AG08395 (cell line): Measurements from ENCODE around the gene AR.
"Not testable (repeated sequence)": the region's sequence is repeated elsewhere in the genome, so short reads cannot be mapped to it uniquely, and the experiment has no call there.

Experiments used
- DNase-seq: peaks from one replicate; pipeline ENCODE4 v3.0.0; 2012; ENCODE audit warnings: mixed read lengths, low spot score

The AR gene

DNA sequence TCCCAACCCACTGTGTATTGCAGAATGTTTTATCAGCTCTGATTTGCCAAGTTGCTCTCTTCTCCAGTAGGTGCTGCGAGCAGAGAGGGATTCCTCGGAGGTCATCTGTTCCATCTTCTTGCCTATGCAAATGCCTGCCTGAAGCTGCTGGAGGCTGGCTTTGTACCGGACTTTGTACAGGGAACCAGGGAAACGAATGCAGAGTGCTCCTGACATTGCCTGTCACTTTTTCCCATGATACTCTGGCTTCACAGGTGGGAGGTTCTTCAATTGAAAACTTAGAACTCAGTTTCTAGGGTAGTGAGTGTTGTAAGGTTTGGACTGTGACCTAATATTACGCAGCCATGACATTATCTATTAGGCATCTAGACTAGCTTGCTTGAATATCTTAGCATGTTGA lies 24.9 kb downstream of the AR start:
- no peak for DNase-seq

DNA sequence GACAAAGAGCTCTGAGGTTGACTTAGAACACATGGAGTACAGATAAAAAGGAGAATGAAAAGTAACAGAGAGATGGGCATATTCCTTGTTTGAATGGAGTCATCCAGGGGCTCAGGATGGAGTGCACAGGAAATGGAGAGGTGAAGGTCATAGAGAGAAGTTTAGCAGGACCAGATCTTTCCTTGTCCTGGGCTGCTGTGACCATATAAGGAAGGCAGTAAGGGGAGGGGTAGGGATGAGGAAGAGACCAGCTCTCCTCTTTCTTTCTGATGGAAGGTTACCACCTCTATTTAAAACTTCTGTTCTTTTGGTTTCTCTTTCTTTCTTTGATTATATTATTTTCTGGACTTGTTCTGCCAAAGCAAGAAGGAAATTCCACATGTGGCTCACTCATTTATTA lies 27.0 kb downstream of the AR start:
- no peak for DNase-seq

- no peak for DNase-seq
These were observed 30.9 kb downstream of the AR start for GRCh38 chrX:67574696-67575095.

DNA sequence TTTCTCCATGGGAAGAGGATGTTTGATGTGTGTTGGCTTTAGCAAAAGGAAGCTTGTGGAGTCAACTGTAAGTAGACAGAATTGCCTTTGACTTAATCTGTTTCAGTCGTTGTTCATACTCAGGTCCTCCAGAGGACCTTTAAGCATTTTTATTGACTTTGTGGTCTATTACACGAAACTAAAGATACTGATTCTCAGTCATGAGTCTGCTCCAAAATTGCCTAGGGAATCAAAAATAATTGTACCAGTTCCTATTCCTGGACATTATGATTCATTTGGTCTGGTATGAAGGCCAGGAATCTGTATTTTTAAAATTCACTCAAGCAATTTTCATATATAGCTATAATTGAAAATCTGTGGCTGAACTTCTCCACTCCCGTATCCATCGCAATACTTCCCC lies 38.6 kb downstream of the AR start:
- DNase-seq, result no peak

GRCh38 chrX:67583171-67583570 lies 39.4 kb downstream of the AR start:
- no peak for DNase-seq

DNA sequence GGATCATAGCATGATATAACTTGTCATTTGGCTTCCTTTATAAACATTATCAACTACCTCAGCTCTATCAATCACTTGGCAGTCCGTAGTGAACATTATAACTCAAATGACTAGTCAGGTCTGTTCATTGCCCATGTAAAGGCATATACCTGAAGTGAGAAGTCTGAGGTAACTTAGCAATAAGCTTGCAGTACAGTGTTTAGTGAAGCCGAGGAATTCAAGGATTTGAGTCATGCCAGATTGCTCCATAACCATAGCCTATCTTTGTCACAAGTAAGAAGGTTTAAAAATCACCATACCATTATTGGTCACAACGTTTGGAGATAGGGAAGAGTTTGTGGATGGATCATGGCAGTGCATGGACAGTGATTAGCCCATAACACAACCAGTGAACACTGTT lies 41.6 kb downstream of the AR start:
- DNase-seq, result no peak

DNA sequence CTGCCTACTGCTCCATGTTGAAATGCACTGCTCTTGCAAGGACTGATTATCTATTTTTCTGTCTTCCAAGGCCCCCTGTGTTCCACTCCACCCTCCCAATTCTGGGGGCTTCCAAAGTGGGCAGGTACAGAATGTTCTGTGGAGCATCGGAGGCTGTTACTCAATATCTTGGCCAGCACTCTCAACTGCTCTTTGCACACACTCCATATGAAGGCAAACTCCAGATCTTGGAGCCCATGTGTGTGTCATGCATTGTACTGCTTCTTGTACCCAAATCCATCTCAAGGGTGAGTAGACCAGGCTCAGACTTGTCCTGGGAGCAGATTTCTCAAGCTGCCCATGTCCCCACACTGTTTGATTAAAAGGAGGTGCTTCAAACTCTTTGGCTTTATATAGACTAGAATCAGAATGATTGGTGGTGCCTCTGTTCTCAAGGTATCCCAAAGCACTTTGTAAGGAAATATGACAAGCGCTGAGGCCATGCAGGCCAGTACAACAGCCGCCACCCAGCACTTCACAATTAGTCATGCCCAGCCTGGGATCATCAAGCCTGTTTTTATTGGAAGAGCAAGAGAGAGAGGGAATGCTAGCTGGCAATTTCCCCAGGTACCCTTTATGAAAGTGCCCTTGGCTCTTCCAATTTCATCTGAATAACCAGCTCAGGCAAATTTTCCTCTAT lies 44.3 kb downstream of the AR start:
- DNase-seq, result no peak

DNA sequence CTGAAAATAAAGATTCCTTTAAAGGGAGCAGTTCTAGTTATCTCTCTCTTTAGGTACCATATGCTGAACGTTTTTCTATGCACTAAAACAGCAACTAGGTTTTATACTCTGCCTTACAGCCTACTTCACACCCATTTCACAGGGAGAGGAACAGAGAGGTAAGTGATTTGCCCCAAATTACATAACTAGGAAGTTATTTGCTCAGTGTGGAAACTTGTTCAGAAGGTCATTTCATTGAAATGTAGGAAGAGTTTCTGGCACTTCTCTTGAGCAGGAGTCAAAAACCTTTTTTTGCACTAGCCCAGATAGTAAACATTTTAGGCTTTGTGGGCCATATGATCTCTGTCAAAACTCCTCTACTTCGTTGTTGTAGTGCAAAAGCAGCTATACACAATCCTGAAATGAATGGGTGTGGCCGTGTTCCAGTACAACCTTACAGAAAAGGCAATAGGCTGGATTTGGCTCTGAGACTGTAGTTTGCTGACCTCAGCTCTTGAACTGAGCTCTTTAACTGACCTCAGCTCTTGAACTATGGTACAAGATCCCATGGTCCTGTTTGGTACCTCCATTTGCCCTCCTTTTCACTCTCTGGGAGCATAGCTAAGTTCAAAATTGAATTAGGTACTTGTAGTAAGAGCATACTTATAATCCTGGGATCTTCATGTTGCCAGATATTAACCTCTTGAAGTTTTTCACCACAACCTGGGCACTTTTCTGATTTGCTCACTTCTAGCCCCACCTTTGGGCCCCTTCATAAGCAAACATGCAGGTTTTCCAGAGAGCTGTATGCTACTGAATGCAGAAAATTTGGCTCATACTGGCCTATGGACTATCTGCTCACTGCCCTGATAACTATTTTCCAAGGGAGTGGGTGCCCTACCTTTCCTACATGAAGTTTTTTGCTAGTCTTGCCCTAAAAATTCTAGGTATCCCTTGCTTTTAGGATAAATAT lies 53.3 kb downstream of the AR start:
- DNase-seq, result no peak

- DNase-seq, result no peak
These were observed 55.7 kb downstream of the AR start for GRCh38 chrX:67599532-67599931.

- peak; percentile 4 for DNase-seq
These were observed 58.0 kb downstream of the AR start for GRCh38 chrX:67601771-67602170.

DNA sequence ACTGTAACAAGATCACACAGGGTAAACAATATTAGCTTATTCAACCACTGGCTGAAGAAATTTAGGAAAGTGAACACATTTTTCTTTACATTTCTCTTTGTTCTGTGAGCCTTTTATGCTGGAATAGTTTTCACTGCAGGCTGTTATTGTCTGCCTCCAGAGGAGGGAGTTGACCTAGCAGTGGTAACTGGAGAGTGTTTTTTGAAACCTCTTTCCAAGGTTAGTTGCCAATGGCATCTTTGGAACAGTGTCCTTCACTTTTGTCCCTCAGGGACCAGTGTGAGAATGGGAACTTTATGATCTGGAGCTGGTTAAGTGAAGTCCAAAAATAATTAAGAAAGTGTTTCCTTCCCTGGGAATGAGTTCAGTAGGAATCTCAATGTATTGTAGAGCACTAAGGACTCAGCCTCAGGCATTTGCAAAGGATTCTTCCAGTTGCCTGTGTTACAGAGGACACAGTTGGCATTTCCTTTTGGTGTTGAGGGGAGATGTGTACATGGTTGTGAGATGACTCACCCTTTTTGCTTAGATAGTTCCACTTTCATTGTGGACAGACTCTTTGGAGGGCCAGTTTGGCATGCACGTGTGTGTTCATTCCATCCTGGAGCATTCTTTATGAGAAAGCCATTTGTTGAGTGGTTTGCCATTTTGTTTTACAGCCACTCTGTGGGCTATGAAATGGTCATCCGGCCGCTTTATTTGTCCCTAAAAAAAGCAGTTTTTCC lies 61.3 kb downstream of the AR start:
- DNase-seq, result peak; percentile 63

DNA sequence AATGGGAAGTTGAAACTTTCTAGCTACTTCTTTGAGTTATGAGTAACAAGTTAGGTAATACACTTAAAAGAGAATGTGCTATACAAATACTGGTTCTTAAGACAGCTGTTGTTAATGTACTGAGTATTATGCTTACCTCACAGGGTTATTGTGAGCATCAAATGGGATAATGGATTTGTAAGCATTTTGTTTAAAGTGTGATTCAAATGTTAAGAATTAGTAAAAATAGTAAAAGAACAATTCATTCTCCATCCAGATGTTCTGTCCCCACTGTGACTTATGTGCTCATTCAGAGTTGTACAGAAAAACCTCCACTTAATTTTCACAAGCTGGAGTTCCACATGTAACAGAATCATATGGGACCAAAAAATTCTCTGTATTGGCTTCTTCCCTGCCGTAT lies 63.6 kb downstream of the AR start:
- DNase-seq, result peak; percentile 11

DNA sequence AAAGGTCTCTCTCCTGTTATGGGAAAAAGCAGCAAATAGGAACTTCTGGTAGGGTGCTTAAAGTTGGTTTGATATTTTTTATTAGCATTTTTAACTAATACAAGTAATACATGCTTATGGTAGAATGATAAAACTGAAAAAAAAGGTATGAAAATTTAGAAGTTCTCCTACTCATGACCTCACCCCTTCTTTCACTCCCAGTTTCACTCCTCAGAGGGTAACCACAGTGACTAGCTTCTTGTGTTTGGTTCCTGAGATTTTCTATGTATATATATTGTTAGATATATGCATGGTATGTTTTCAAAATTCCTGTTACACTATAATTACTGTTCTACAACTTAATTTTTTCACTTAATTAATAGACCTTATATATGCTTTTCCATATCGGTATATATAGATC lies 66.5 kb downstream of the AR start:
- no peak for DNase-seq

DNA sequence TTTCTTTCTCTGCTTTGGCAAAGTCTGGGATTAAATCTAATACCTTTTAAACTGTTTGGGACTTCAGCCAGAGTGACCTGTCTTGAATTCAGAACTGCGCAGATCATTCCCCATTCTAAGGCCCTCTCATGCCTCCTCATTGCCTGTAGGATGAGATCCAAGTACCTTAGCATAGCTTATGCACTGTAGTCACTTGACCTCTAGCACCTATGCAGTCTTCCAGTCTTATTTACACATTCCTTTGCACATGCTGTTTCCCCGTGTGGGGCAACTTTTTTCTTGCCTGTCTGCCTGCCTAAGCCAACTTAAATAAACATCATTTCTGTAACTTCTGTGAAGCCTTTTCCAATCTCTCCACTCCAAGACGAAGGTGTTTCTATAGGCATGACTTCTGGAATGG lies 68.4 kb downstream of the AR start:
- DNase-seq, result no peak

DNA sequence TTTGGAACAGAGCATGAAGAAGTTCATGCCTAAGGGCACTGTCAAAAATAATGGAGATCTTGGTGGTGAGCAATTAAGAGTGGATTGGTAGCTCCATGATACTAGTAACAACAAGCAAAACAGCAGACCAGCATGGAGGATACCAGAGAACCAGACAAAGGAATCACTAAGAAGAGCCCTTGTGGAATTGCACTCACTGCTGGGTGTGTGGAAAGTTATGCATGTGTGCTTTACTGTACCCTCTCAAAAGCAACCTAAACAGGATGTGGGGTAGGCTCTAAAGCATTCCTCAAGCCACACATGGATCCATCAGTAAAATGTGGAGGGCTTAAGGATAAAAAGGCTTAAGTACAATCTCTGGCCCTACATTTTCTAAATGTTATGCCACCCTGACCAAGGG lies 69.5 kb downstream of the AR start:
- DNase-seq, result no peak

GRCh38 chrX:67613996-67614395 lies 70.2 kb downstream of the AR start:
- DNase-seq, result no peak

DNA sequence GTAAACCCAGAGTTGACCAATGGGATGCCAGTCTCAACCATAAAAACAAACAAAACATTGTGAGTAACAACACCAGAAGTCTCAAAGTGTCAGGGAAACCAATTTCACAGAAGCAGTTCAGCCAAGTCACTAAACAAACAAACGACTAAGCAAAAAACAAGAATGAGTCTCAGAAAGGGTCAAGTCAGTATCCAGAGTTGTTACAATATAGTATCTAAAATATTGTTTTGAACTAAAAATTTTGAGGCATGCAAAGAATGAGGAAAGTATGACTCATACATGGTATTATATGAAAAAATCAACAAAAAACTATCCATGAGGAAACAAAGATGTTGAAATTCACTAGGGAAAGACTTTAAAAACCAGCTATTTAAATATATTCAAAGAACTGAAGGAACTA lies 70.6 kb downstream of the AR start:
- DNase-seq, result peak; percentile 3

DNA sequence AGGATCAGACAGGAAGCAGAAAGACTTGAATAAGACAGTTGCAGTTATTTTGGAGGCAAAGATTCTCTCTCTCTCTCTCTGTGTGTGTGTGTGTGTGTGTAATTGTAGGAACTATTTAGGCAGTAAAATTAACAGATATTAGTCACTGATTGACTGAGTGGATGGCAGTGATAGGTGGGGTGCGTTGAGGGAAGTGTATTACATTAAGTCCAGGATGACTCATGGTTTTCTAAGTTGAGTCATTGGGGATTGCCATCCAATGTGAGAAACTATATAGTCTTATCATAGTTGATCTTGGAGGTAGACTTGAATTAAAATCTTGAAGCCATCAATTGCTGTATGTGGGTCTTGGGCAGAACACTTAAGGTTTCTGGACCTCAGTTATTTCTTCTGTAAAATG lies 75.4 kb downstream of the AR start:
- DNase-seq, result peak; percentile 21

DNA sequence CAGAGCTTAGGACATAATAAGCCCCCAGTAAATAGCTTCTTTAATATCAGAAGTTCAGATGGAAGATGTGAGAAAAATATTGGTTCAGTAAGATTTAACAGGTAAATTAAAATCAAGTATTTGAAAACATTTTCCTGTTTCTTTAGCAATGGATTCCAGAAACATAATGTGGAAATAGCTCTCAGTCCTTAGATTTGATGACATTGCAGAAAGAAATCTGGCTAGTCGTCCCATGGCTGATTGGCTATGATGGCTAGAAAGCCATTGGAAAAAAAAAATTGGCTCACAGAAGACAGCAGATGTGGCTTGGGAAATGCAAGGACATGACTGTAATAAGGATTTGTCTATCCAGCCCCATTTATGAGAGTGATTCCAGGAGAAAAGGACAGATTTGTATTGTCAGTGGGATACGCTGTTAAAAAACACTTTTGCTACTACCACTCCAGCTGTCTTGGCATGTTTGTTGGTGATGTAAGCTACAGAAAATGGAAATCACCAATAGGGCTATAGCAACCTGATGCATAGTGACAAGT lies 78.3 kb downstream of the AR start:
- no peak for DNase-seq

GRCh38 chrX:67624325-67624724 lies 80.5 kb downstream of the AR start:
- DNase-seq, result no peak

DNA sequence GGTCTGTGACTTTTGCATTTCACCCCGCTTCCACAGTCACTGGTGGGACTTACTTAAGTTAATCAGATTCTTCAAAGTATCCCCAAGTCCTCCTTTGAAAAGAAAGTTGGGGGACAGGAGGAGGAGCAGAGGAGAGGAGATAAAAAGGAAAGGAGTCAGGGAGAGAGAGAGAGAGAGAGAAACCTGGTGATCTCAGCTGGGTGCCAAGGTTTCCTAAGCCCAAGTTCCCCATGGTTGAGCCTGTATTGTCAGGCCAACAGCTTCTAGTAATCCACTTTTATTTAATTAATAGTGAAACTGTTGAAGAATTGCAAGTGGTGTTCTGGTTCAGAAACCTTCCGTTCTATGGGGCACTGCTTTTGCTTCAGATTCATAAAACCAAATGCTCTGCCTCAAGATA lies 91.6 kb downstream of the AR start:
- DNase-seq, result no peak

- no peak for DNase-seq
These were observed 92.7 kb downstream of the AR start for GRCh38 chrX:67636532-67636931.

- not testable (repeated sequence) for DNase-seq
These were observed 93.5 kb downstream of the AR start for GRCh38 chrX:67637293-67637692.
